Naive thymus-derived CD4-positive, alpha-beta T cell (primary cell): Measurements from ENCODE around the gene BRCA1. TPM values are rescaled to one million over a fixed set of nuclear protein-coding genes. Genes with fewer than 3 reads are reported as not detected.
"Not testable (repeated sequence)": the region's sequence is repeated elsewhere in the genome, so short reads cannot be mapped to it uniquely, and the experiment has no call there.

Experiments used
- ATAC-seq: fragments of 150-1000 bp; cut with Tn5 transposase; 2 replicates; pipeline ENCODE4 v1.10.0; 2021; ENCODE audit warnings: mild to moderate bottlenecking, moderate library complexity
- CTCF ChIA-PET: fragments of 350-600 bp; sonication (Branson Sonifier 250); formaldehyde crosslinking; loops from one replicate; lab custom pipeline; 2021; ENCODE audit warnings: antibody characterized with exemption; lab: Charles Lee
- POLR2A ChIA-PET: fragments of 350-600 bp; sonication (Branson Sonifier 250); formaldehyde crosslinking; loops from one replicate; lab custom pipeline; 2021; ENCODE audit warnings: antibody characterized with exemption, inconsistent platforms; lab: Charles Lee
- DNase-seq, 9 donors: peaks; one replicate each; pipeline versions ENCODE4 v3.0.0 to v3.0.0-alpha.2; 2020 to 2022; ENCODE audit warnings: mixed read lengths in 1 of 9
- H3K27ac ChIP-seq: one replicate; pipeline ENCODE4 v1.7.0; 2013; ENCODE audit warnings: mild to moderate bottlenecking, low read depth, low read length, moderate library complexity
- H3K27me3 ChIP-seq, 2 donors: one replicate each; pipeline ENCODE4 v1.7.0; 2013; ENCODE audit warnings: low read length in 2 of 2, mild to moderate bottlenecking in 2 of 2, moderate library complexity in 2 of 2; ENCODE audit not compliant: control insufficient read depth in 2 of 2, insufficient read depth in 2 of 2
- H3K36me3 ChIP-seq, 3 experiments: 1 replicate in 2 of 3; 2 replicates in 1 of 3; pipeline ENCODE4 v1.7.0; 2013; ENCODE audit warnings: low read length in 3 of 3, mild to moderate bottlenecking in 3 of 3, moderate library complexity in 1 of 3; ENCODE audit not compliant: insufficient read depth in 3 of 3, control insufficient read depth in 2 of 3
- H3K4me1 ChIP-seq, 2 donors: one replicate each; pipeline ENCODE4 v1.7.0; 2013; ENCODE audit warnings: low read length in 2 of 2, mild to moderate bottlenecking in 2 of 2, moderate library complexity in 1 of 2; ENCODE audit not compliant: control insufficient read depth in 2 of 2, insufficient read depth in 2 of 2
- H3K4me3 ChIP-seq: 2 replicates; pipeline ENCODE4 v1.7.0; 2013; ENCODE audit warnings: mild to moderate bottlenecking, low read length
- H3K9me3 ChIP-seq, 3 experiments: 1 replicate in 2 of 3; 2 replicates in 1 of 3; pipeline ENCODE4 v1.7.0; 2013; ENCODE audit warnings: low read length in 3 of 3; ENCODE audit not compliant: control insufficient read depth in 2 of 3
- H3K27ac Mint-ChIP-seq, 9 donors: one replicate each; pipeline ENCODE4 v1.8.0; 2020 to 2022; ENCODE audit warnings: mixed read lengths in 9 of 9, mild to moderate bottlenecking in 8 of 9, moderate library complexity in 5 of 9, inconsistent platforms in 2 of 9
- H3K27me3 Mint-ChIP-seq, 5 donors: one replicate each; pipeline ENCODE4 v1.8.0; 2021 to 2022; ENCODE audit warnings: mixed read lengths in 5 of 5, mild to moderate bottlenecking in 1 of 5
- H3K36me3 Mint-ChIP-seq, 5 donors: one replicate each; pipeline ENCODE4 v1.8.0; 2020 to 2022; ENCODE audit warnings: mixed read lengths in 5 of 5, mild to moderate bottlenecking in 3 of 5, inconsistent platforms in 1 of 5
- H3K4me1 Mint-ChIP-seq, 7 donors: one replicate each; pipeline ENCODE4 v1.8.0; 2020 to 2022; ENCODE audit warnings: mixed read lengths in 7 of 7, mild to moderate bottlenecking in 3 of 7, inconsistent platforms in 1 of 7
- H3K4me3 Mint-ChIP-seq, 10 donors: one replicate each; pipeline ENCODE4 v1.8.0; 2020 to 2022; ENCODE audit warnings: mild to moderate bottlenecking in 10 of 10, mixed read lengths in 10 of 10, moderate library complexity in 6 of 10, inconsistent platforms in 2 of 10
- H3K9me3 Mint-ChIP-seq, 11 donors: one replicate each; pipeline ENCODE4 v1.8.0; 2020 to 2022; ENCODE audit warnings: mixed read lengths in 11 of 11, mild to moderate bottlenecking in 4 of 11, inconsistent platforms in 1 of 11, moderate library complexity in 1 of 11
- intact Hi-C, 2 donors: fragments of 100-400 bp; cut with micrococcal nuclease; formaldehyde crosslinking; loops; one replicate each; pipeline ENCODE4 v1.15.1; 2023
- polyA plus RNA-seq, 2 donors: library from polyadenylated mRNA; unstranded; fragments of 300-500 nt; fragmentation: Illumina TruSeq; gene quantifications; one replicate each; pipeline ENCODE4 v1.2.3, GENCODE V29; 2021
- total RNA-seq, 6 experiments: library from RNA in 5 of 6; stranded (reverse) in 5 of 6; gene quantifications; 1 replicate in 5 of 6; 2 replicates in 1 of 6; pipeline ENCODE4 v1.2.3 and lab custom pipeline; 2021 to 2026

Gene BRCA1
- total and polyA plus RNA-seq, 7 experiments from 2014 or later: 1.1 to 54.1 (median 4.5) TPM

DNA sequence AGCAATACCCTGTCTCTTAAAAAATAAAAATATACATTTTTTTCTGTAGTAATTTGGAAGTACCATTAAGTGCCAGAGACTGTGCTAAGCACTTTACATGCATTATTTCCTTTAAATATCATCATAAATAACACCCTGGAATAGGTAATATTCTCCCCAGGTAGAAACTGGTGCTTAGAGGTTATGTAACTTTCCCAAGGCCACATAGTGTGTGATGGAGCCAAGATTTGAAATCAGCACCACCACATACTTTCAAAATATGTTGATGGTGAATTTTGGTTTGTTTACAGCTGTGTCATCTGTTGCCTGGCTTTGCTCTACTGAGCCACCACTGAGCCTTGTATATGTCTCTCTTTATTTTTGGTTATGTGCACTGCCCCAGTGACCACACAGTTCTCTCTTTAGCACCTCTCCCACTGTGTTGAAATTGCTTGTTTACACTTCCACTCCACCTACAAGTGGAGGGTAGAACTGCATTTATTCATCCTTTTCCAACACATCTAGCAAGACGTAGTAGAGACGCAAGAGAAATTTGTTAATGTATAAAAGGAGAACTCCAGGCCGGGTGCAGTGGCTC lies 26.8 kb upstream of the BRCA1 start:
- Histone ChIP-seq H3K36me3 (no peaks in the 10 kb centered on the region), H3K27ac (no peak overlapping the region), H3K9me3 (no peaks in the 10 kb centered on the region), H3K4me3 (no peak overlapping the region), H3K27me3 (no peaks in the 10 kb centered on the region), H3K4me1 (no peaks in the 10 kb centered on the region)
- no peak for DNase-seq
- no peak for ATAC-seq
- H3K9me3 Mint-ChIP-seq: peaks cover 0 to 8% (median 4%) of the 10 kb centered on the region in 11 donors
- intact Hi-C loops: no loop called here
- CTCF ChIA-PET: no interaction called here
- POLR2A ChIA-PET: no interaction called here
- no peak overlapping the region for H3K27ac Mint-ChIP-seq
- peaks cover 0 to 19% (median 8%) of the 10 kb centered on the region in 5 donors for H3K36me3 Mint-ChIP-seq
- H3K4me1 Mint-ChIP-seq: no peaks in the 10 kb centered on the region
- no peaks in the 10 kb centered on the region for H3K27me3 Mint-ChIP-seq
- no peak overlapping the region for H3K4me3 Mint-ChIP-seq

DNA sequence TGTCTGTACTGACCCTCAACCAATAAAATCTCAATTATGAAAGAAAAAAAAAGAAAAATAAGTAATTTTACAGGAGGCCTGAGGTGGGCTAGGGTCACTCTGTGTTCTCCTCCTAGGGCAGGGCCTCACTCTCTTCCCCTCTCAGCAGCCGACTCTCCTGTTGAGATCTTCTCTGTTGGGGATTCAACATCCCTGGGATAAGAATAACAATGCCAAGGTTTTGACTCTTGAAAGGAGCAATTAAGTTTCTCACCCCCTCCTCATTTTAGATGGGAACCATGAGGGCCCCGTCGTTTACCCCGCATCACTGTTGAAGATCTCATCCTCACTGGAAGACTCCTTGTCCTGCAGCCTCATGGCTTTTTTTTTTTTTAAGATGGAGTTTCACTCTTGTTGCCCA lies 21.5 kb upstream of the BRCA1 start:
- DNase-seq (no peak), ATAC-seq (no peak)
- H3K4me3 Mint-ChIP-seq: no peak overlapping the region
- H3K27ac Mint-ChIP-seq: no peak overlapping the region
- no peak overlapping the region for H3K27ac ChIP-seq
- no peak overlapping the region for H3K4me3 ChIP-seq
- H3K9me3 ChIP-seq: no peaks in the 10 kb centered on the region
- H3K4me1 ChIP-seq: no peaks in the 10 kb centered on the region
- no peaks in the 10 kb centered on the region for H3K27me3 Mint-ChIP-seq
- no peaks in the 10 kb centered on the region for H3K4me1 Mint-ChIP-seq
- no peaks in the 10 kb centered on the region for H3K36me3 ChIP-seq
- no peaks in the 10 kb centered on the region for H3K27me3 ChIP-seq
- ChIA-PET CTCF (no interaction called here), POLR2A (no interaction called here)
- no peaks in the 10 kb centered on the region for H3K9me3 Mint-ChIP-seq
- intact Hi-C loops: no loop called here
- peaks cover 4 to 10% (median 7%) of the 10 kb centered on the region in 5 donors for H3K36me3 Mint-ChIP-seq

DNA sequence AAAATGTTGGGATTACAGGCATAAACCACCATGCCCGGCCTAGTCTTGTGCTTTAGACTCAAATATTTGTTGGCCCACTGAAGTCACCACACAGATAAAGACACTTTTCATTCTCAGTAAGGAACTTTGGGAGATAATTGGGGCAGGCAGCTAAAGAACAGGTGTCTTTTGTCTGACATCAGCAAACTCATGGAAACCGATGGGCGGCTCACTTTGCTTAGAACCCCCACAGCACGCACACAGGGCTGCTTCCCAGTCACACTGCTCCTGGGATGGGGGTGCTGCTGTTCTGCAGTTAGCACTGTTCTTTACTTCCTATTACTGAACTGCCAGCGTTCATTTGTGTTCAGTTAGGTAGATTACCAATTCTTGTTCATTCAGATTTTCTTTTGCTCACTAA lies 18.0 kb upstream of the BRCA1 start:
- Mint-ChIP-seq H3K9me3 (no peaks in the 10 kb centered on the region), H3K27me3 (no peaks in the 10 kb centered on the region), H3K36me3 (peaks cover under 1 to 24% (median 4%) of the 10 kb centered on the region in 5 donors), H3K4me1 (no peaks in the 10 kb centered on the region), H3K4me3 (no peak overlapping the region), H3K27ac (no peak overlapping the region)
- Histone ChIP-seq H3K36me3 (no peaks in the 10 kb centered on the region), H3K4me3 (no peak overlapping the region), H3K9me3 (no peaks in the 10 kb centered on the region), H3K27ac (no peak overlapping the region), H3K4me1 (no peaks in the 10 kb centered on the region), H3K27me3 (no peaks in the 10 kb centered on the region)
- ChIA-PET POLR2A (no interaction called here), CTCF (no interaction called here)
- intact Hi-C loops: no loop called here
- DNase-seq (no peak), ATAC-seq (no peak)

DNA sequence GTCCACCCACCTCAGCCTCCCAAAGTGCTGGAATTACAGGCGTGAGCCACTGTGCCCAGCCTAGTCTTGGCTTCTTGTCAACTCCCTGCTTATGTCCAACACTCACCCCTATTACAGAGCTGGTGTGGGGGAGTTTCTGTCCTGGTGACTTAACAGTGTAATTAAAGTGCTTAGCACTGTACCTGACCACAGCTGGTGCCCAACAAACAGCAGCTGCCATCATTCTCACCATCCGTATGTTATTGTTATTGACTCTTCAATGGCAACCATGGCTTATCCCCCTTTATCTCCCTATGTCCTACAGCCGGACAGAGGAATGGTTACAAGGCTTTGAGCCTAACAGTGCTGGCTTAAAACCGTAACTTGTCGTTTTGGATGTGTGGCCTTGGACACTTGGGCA lies 17.0 kb upstream of the BRCA1 start:
- ATAC-seq (no peak), DNase-seq (no peak)
- Histone ChIP-seq H3K4me1 (no peaks in the 10 kb centered on the region), H3K9me3 (no peaks in the 10 kb centered on the region), H3K27ac (no peak overlapping the region), H3K27me3 (no peaks in the 10 kb centered on the region), H3K4me3 (no peak overlapping the region), H3K36me3 (no peaks in the 10 kb centered on the region)
- ChIA-PET POLR2A (interaction anchor here (0.7 kb wide), 1 partner anchor 12 kb away, joined by 3 read pairs; no protein-coding TSS in a partner anchor), CTCF (no interaction called here)
- Mint-ChIP-seq H3K9me3 (no peaks in the 10 kb centered on the region), H3K27ac (no peak overlapping the region), H3K36me3 (peaks cover 0 to 24% (median 4%) of the 10 kb centered on the region in 5 donors), H3K4me3 (no peak overlapping the region), H3K4me1 (no peaks in the 10 kb centered on the region), H3K27me3 (no peaks in the 10 kb centered on the region)
- intact Hi-C loops: no loop called here

DNA sequence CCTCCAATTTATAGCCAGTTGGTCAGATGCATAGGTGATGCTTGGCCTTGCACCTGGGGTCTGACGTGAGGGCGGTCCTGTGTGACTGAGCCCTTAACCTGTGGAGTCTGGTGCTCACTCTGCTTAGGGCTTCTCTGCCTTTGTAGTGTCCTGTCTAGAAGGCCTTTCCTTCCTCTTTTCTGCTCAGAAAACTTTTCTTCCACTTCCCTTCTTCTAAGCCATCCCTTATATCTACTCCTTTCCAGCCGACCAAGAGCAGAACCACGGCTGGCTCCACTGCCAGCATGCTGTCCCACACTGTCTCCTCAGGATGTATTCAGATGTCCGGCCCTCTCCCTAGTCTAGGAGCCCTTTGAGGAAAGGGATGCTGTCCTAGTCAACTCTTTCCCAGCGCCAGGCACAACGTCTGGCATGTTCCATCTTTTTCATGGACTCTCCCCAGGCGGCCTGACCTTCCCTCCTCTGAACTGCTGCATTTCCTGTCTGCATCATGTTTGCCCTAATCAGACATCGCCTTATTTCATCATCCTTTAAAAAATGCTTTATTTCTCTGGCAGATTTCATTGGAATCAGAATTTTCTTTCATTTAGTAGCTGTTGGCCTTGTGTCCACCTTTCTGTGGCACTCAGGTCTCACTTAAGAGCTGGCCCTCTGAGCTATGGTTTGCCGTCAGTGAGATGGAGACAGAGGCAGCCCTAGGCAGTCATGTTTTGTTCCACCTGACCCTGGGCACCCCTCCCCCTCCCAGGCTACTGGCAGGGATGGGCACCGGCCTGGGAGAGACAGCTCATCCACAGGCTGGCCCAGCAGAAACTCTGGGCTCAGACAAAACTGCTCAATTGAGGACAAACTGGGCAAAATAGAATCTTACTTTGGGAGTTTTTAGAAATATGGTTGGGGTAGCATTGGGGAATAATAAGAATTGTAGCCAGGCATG lies 15.5 kb upstream of the BRCA1 start:
- Histone ChIP-seq H3K27me3 (no peaks in the 10 kb centered on the region), H3K4me1 (no peaks in the 10 kb centered on the region), H3K4me3 (no peak overlapping the region), H3K9me3 (no peaks in the 10 kb centered on the region), H3K27ac (no peak overlapping the region), H3K36me3 (no peaks in the 10 kb centered on the region)
- Mint-ChIP-seq H3K27ac (no peak overlapping the region), H3K9me3 (peaks cover 0 to 2% (median 0%) of the 10 kb centered on the region in 11 donors), H3K27me3 (no peaks in the 10 kb centered on the region), H3K4me1 (peaks cover 0 to 7% (median 0%) of the 10 kb centered on the region in 7 donors), H3K4me3 (no peak overlapping the region), H3K36me3 (peaks cover 0 to 24% (median 4%) of the 10 kb centered on the region in 5 donors)
- intact Hi-C loops: no loop called here
- ATAC-seq: no peak
- no peak for DNase-seq
- ChIA-PET POLR2A (no interaction called here), CTCF (no interaction called here)

DNA sequence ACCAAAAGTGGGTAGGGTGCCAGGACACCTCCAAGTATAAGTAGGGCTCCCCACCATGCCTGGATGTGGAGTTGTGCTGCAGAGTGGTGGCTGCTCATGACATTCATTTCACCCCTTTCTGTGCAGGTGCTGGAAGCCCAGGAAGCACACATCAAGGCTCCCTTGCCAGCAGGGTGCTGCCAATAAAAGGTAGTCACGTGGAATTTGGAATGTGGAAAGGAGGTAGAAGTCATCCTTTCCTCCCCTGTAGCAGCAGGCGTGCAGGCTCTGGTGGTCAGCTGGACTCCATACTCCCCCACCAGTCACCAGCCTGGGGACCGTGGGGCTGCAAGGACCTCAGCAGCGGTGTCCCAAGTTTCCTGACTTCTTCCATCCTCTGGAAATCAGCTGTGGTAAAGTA lies 13.4 kb upstream of the BRCA1 start:
- H3K27me3 ChIP-seq, H3K4me3 ChIP-seq, H3K4me1 Mint-ChIP-seq, CTCF ChIA-PET, POLR2A ChIA-PET, DNase-seq, H3K27ac Mint-ChIP-seq, H3K9me3 ChIP-seq, H3K4me3 Mint-ChIP-seq, H3K9me3 Mint-ChIP-seq, H3K27me3 Mint-ChIP-seq, H3K27ac ChIP-seq, intact Hi-C loops, ATAC-seq, H3K4me1 ChIP-seq: not testable (repeated sequence)
- peaks cover 0 to 12% (median 0%) of the 10 kb centered on the region in 3 experiments for H3K36me3 ChIP-seq
- peaks cover 12 to 38% (median 15%) of the 10 kb centered on the region in 5 donors for H3K36me3 Mint-ChIP-seq
